Measurements from ENCODE around the gene RIT2. TPM values are rescaled to one million over a fixed set of nuclear protein-coding genes. Genes with fewer than 3 reads are reported as not detected.

Gene RIT2
- total RNA-seq, 1 experiment from 2014 or later, result not detected

GRCh38 chr18:42712065-42712464, 403.4 kb downstream of the RIT2 start:
- POLR2A ChIA-PET (ENCODE audit: unreplicated experiment), result no interaction called here

GRCh38 chr18:42707080-42707479, 408.4 kb downstream of the RIT2 start:
- H3K27me3 ChIP-seq (ENCODE audit: insufficient read depth, low read depth), result no peaks in the 10 kb centered on the region
- H3F3A ChIP-seq (ENCODE audit: insufficient read depth, low read depth), result no peaks in the 10 kb centered on the region
- no peaks in the 10 kb centered on the region for H3K9me2 ChIP-seq (ENCODE audit: insufficient read depth)
- no peaks in the 10 kb centered on the region for H3K4me1 ChIP-seq (replicated peaks; ENCODE audit: insufficient read depth)
- TF ChIP-seq EZH2 (IDR thresholded peaks at IDR 0.05; ENCODE audit: low read depth), result no peak
- TF ChIP-seq, protein P1, sequence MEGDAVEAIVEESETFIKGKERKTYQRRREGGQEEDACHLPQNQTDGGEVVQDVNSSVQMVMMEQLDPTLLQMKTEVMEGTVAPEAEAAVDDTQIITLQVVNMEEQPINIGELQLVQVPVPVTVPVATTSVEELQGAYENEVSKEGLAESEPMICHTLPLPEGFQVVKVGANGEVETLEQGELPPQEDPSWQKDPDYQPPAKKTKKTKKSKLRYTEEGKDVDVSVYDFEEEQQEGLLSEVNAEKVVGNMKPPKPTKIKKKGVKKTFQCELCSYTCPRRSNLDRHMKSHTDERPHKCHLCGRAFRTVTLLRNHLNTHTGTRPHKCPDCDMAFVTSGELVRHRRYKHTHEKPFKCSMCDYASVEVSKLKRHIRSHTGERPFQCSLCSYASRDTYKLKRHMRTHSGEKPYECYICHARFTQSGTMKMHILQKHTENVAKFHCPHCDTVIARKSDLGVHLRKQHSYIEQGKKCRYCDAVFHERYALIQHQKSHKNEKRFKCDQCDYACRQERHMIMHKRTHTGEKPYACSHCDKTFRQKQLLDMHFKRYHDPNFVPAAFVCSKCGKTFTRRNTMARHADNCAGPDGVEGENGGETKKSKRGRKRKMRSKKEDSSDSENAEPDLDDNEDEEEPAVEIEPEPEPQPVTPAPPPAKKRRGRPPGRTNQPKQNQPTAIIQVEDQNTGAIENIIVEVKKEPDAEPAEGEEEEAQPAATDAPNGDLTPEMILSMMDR (conservative IDR thresholded peaks at IDR 0.05), result no peak
- no peaks in the 10 kb centered on the region for H4K20me1 ChIP-seq (ENCODE audit: insufficient read depth)
- no peak overlapping the region for H2AFZ ChIP-seq
- POLR2A ChIA-PET (ENCODE audit: unreplicated experiment), result no interaction called here
- intact Hi-C loops (cut with micrococcal nuclease; ENCODE audit: unreplicated experiment), result no loop called here
- no peak overlapping the region for H3K4me2 ChIP-seq
- CTCF ChIA-PET, result no interaction called here
- H3K36me3 ChIP-seq (ENCODE audit: low read depth), result no peaks in the 10 kb centered on the region
- DNase-seq, result no peak
- H3K27ac ChIP-seq, result no peak overlapping the region
- no TSS peak for BruUV-seq (replicated peaks)
- no peaks in the 10 kb centered on the region for H3K9me3 ChIP-seq (ENCODE audit: insufficient read depth, low read depth)
- no peaks in the 10 kb centered on the region for H3K79me2 ChIP-seq (ENCODE audit: low read depth)
- no peak overlapping the region for H3K4me3 ChIP-seq

More at GRCh38 chr18:42712065-42712464, 403.4 kb downstream of the RIT2 start:
- no TSS peak for BruUV-seq (replicated peaks)
- Histone ChIP-seq H2AFZ (no peak overlapping the region), H4K20me1 (ENCODE audit: insufficient read depth) (no peaks in the 10 kb centered on the region), H3K9me3 (ENCODE audit: insufficient read depth, low read depth) (no peaks in the 10 kb centered on the region), H3K4me2 (no peak overlapping the region), H3K27me3 (ENCODE audit: insufficient read depth, low read depth) (no peaks in the 10 kb centered on the region), H3K36me3 (ENCODE audit: low read depth) (no peaks in the 10 kb centered on the region), H3K79me2 (ENCODE audit: low read depth) (no peaks in the 10 kb centered on the region), H3K4me3 (no peak overlapping the region), H3K4me1 (replicated peaks; ENCODE audit: insufficient read depth) (no peaks in the 10 kb centered on the region), H3F3A (ENCODE audit: insufficient read depth, low read depth) (no peaks in the 10 kb centered on the region), H3K9me2 (ENCODE audit: insufficient read depth) (no peaks in the 10 kb centered on the region), H3K27ac (no peak overlapping the region)
- no peak for DNase-seq
- CTCF ChIA-PET, result no interaction called here
- TF ChIP-seq, protein P1 (conservative IDR thresholded peaks at IDR 0.05), result no peak
- TF ChIP-seq EZH2 (IDR thresholded peaks at IDR 0.05; ENCODE audit: low read depth), result no peak
- intact Hi-C loops (cut with micrococcal nuclease; ENCODE audit: unreplicated experiment), result no loop called here

DNA sequence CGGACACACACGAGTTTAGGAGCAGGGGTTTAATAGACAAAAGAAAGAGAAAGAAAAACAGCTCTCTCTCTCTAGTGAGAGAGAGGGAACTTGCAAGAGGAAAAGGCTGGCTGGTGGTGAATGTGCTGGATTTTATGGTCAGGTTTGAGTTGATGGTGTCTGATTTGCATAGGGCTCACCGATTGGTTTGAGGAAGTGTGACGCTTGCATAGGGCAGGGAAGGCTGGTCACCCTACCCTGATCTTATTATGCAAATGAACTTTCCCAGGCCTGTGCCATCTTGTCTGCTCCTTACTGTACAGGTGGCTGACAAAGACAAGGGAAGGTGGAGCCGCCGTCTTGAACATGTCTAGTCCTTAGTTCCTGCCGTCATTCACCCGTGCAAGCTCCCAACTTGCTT, 408.9 kb downstream of the RIT2 start:
- ChIA-PET POLR2A (ENCODE audit: unreplicated experiment) (no interaction called here), CTCF (no interaction called here)
- Histone ChIP-seq H3F3A (ENCODE audit: insufficient read depth, low read depth) (no peaks in the 10 kb centered on the region), H3K36me3 (ENCODE audit: low read depth) (no peaks in the 10 kb centered on the region), H3K4me3 (no peak overlapping the region), H3K4me1 (replicated peaks; ENCODE audit: insufficient read depth) (no peaks in the 10 kb centered on the region), H3K27ac (no peak overlapping the region), H2AFZ (no peak overlapping the region), H3K79me2 (ENCODE audit: low read depth) (no peaks in the 10 kb centered on the region), H3K27me3 (ENCODE audit: insufficient read depth, low read depth) (no peaks in the 10 kb centered on the region), H3K9me3 (ENCODE audit: insufficient read depth, low read depth) (no peaks in the 10 kb centered on the region), H4K20me1 (ENCODE audit: insufficient read depth) (no peaks in the 10 kb centered on the region), H3K9me2 (ENCODE audit: insufficient read depth) (no peaks in the 10 kb centered on the region), H3K4me2 (no peak overlapping the region)
- no TSS peak for BruUV-seq (replicated peaks)
- TF ChIP-seq, protein P1 (conservative IDR thresholded peaks at IDR 0.05), result no peak
- no peak for TF ChIP-seq EZH2 (IDR thresholded peaks at IDR 0.05; ENCODE audit: low read depth)
- no peak for DNase-seq
- intact Hi-C loops (cut with micrococcal nuclease; ENCODE audit: unreplicated experiment), result no loop called here
